Keratinocyte (primary cell): Measurements from ENCODE around the gene SEBOX.

ENCODE experiments used
- EZH2 ChIP-seq: IDR thresholded peaks from one replicate; pipeline ENCODE4 v1.6.1; 2012; ENCODE audit warnings: inconsistent platforms, mild to moderate bottlenecking, low read length, moderate library complexity
- TF ChIP-seq, protein P1 (sequence below), 3 experiments: IDR thresholded peaks in 1 of 3; conservative IDR thresholded peaks in 1 of 3; optimal IDR thresholded peaks in 1 of 3; 2 replicates in 2 of 3; 3 replicates in 1 of 3; pipeline versions ENCODE3 to v1.5.1; 2011; ENCODE audit warnings: low read length in 3 of 3, mild to moderate bottlenecking in 3 of 3, moderate library complexity in 2 of 3, control low read depth in 1 of 3, inconsistent platforms in 1 of 3; ENCODE audit not compliant: insufficient read depth in 2 of 3; ENCODE audit errors: extremely low read depth in 1 of 3

DNA sequence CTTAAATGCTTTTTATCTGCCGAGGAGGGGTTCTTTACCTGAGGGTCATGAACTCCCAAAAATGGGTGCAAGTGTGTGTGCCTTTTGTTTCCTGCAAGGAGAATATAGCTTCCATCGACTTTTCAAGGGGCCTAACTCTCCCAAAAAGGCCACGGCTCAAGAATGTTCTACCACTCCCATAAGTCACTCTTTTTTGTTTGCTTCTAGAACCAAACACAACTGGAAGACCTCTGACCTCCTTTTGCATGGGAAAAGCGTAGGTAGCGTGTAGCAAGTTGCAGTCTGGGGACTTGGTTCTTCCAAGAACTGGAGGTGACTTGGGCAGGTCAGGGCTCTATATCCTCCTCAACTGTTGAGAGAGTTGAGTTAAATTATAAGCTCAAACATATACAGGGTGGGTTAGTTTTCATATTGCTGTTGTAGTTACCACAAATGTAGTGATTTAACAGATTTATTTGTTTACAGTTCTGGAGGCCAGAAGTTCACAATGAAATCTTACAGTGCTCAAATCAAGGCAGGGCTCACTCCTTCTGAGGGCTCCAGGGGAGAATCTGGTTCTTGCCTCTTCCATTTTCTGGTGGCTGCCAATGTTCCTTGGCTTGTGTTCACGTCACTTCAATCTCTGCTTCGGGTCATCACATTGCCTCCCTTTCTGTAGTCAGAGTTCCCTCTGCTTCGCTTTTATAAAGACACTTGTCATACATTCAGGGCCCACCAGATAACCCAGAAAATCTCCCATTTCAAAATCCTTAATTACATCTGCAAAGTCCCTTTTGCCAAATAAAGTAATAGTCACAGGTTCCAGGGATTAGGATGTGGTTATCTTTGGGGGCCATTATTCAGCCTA, 44.6 kb downstream of the SEBOX start:
- TF ChIP-seq EZH2: no peak
- TF ChIP-seq, protein P1, sequence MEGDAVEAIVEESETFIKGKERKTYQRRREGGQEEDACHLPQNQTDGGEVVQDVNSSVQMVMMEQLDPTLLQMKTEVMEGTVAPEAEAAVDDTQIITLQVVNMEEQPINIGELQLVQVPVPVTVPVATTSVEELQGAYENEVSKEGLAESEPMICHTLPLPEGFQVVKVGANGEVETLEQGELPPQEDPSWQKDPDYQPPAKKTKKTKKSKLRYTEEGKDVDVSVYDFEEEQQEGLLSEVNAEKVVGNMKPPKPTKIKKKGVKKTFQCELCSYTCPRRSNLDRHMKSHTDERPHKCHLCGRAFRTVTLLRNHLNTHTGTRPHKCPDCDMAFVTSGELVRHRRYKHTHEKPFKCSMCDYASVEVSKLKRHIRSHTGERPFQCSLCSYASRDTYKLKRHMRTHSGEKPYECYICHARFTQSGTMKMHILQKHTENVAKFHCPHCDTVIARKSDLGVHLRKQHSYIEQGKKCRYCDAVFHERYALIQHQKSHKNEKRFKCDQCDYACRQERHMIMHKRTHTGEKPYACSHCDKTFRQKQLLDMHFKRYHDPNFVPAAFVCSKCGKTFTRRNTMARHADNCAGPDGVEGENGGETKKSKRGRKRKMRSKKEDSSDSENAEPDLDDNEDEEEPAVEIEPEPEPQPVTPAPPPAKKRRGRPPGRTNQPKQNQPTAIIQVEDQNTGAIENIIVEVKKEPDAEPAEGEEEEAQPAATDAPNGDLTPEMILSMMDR (optimal IDR thresholded peaks at IDR 0.05 in 1 of 3, IDR thresholded peaks at IDR 0.05 in 1 of 3, conservative IDR thresholded peaks at IDR 0.05 in 1 of 3; ENCODE audit: extremely low read depth in 1 of 3, insufficient read depth in 2 of 3, low read length in 3 of 3): no peak
